GM23338 (cell line): ENCODE data around the gene OOEP. TPM values are rescaled to one million over a fixed set of nuclear protein-coding genes. Genes with fewer than 3 reads are reported as not detected.

ENCODE experiments used
- ATAC-seq: fragments of 200-7000 bp; cut with Tn5 transposase; 3 replicates; pipeline ENCODE4 v1.9.1; 2020
- DNase-seq: peaks from one replicate; pipeline ENCODE4 v3.0.0-alpha.2; 2015; ENCODE audit warnings: low spot score
- H2AFZ ChIP-seq: fragments of 200-600 bp; sonication (generic); 2 replicates; pipeline ENCODE4 v1.8.0; 2016; ENCODE audit warnings: antibody characterized with exemption, mild to moderate bottlenecking, moderate library complexity
- H3F3A ChIP-seq: fragments of 200-600 bp; sonication (generic); replicated peaks from 2 replicates; pipeline ENCODE4 v1.8.0; 2017; ENCODE audit warnings: antibody characterized with exemption, mixed run types, low read depth
- H3K27ac ChIP-seq: fragments of 200-600 bp; sonication (generic); 2 replicates; pipeline ENCODE4 v1.6.1; 2016; ENCODE audit warnings: low read depth
- H3K27me3 ChIP-seq: fragments of 200-600 bp; sonication (generic); 2 replicates; pipeline ENCODE4 v1.8.0; 2016; ENCODE audit warnings: mild to moderate bottlenecking, mixed run types, moderate library complexity; ENCODE audit not compliant: insufficient read depth
- H3K36me3 ChIP-seq: fragments of 200-600 bp; sonication (generic); 2 replicates; pipeline ENCODE4 v1.8.0; 2016; ENCODE audit warnings: mild to moderate bottlenecking; ENCODE audit not compliant: insufficient read depth
- H3K4me1 ChIP-seq: fragments of 200-600 bp; sonication (generic); 2 replicates; pipeline ENCODE4 v1.8.0; 2016; ENCODE audit warnings: mild to moderate bottlenecking, moderate library complexity; ENCODE audit not compliant: insufficient read depth
- H3K4me2 ChIP-seq: fragments of 200-600 bp; sonication (generic); 2 replicates; pipeline ENCODE4 v1.7.1; 2017; ENCODE audit warnings: mixed run types
- H3K4me3 ChIP-seq: fragments of 200-600 bp; sonication (generic); 2 replicates; pipeline ENCODE4 v1.6.1; 2016; ENCODE audit warnings: mixed run types
- H3K79me2 ChIP-seq: fragments of 200-600 bp; sonication (generic); replicated peaks from 2 replicates; pipeline ENCODE4 v1.8.0; 2017; ENCODE audit warnings: mild to moderate bottlenecking; ENCODE audit not compliant: insufficient read depth
- H3K9me2 ChIP-seq: fragments of 200-600 bp; sonication (generic); 2 replicates; pipeline ENCODE4 v1.8.0; 2017; ENCODE audit not compliant: insufficient read depth
- H4K20me1 ChIP-seq: fragments of 200-600 bp; sonication (generic); replicated peaks from 2 replicates; pipeline ENCODE4 v1.8.0; 2017; ENCODE audit warnings: mild to moderate bottlenecking; ENCODE audit not compliant: insufficient read depth
- H3K27ac Mint-ChIP-seq: 2 replicates; pipeline ENCODE4 v1.8.0; 2020; ENCODE audit warnings: inconsistent platforms, mild to moderate bottlenecking, moderate library complexity, mixed read lengths
- H3K27me3 Mint-ChIP-seq: 3 replicates; pipeline ENCODE4 v1.8.0; 2022; ENCODE audit warnings: low read depth, mild to moderate bottlenecking, moderate library complexity, mixed read lengths, inconsistent platforms; ENCODE audit not compliant: insufficient read depth, poor library complexity
- H3K36me3 Mint-ChIP-seq: 3 replicates; pipeline ENCODE4 v1.8.0; 2021; ENCODE audit warnings: low read depth, mild to moderate bottlenecking, inconsistent platforms, moderate library complexity, mixed read lengths
- H3K4me1 Mint-ChIP-seq: 3 replicates; pipeline ENCODE4 v1.8.0; 2020; ENCODE audit warnings: mild to moderate bottlenecking, inconsistent platforms, mixed read lengths
- H3K4me3 Mint-ChIP-seq: 3 replicates; pipeline ENCODE4 v1.8.0; 2021; ENCODE audit warnings: moderate library complexity, mild to moderate bottlenecking, inconsistent platforms, mixed read lengths
- H3K9me3 Mint-ChIP-seq: 3 replicates; pipeline ENCODE4 v1.8.0; 2020; ENCODE audit warnings: moderate library complexity, mild to moderate bottlenecking, inconsistent platforms, mixed read lengths
- CREB1 ChIP-seq: fragments of 250-450 bp; sonication (Bioruptor Pico); IDR thresholded peaks from 2 replicates; pipeline ENCODE4 v1.5.0; 2020; ENCODE audit warnings: low read depth, mild to moderate bottlenecking, moderate library complexity
- CTCF ChIP-seq, 2 experiments: fragments of 200-600 bp in 1 of 2; sonication (generic) in 1 of 2; conservative IDR thresholded peaks; 2 replicates each; pipeline versions ENCODE4 v1.5.1 to v1.6.1; 2016 to 2017; ENCODE audit warnings: antibody characterized with exemption in 2 of 2, low read depth in 2 of 2, mild to moderate bottlenecking in 2 of 2, moderate library complexity in 1 of 2
- ETS1 ChIP-seq: IDR thresholded peaks from 2 replicates; pipeline ENCODE4 v1.6.1; 2016; ENCODE audit warnings: antibody characterized with exemption
- EZH2 ChIP-seq: fragments of 200-600 bp; sonication (generic); IDR thresholded peaks from one replicate; pipeline ENCODE4 v1.8.0; 2017; ENCODE audit warnings: antibody characterized with exemption, mild to moderate bottlenecking, low read depth; ENCODE audit not compliant: unreplicated experiment
- EZH2phosphoT487 ChIP-seq: fragments of 200-600 bp; sonication (generic); IDR thresholded peaks from one replicate; pipeline ENCODE4 v1.8.1; 2018; ENCODE audit warnings: antibody characterized with exemption; ENCODE audit not compliant: unreplicated experiment
- JUNB ChIP-seq: IDR thresholded peaks from one replicate; pipeline ENCODE4 v1.6.1; 2016; ENCODE audit warnings: antibody characterized with exemption; ENCODE audit not compliant: unreplicated experiment
- NANOG ChIP-seq: IDR thresholded peaks from 2 replicates; pipeline ENCODE4 v1.6.1; 2016; ENCODE audit warnings: antibody characterized with exemption, borderline replicate concordance
- POLR2AphosphoS5 ChIP-seq: IDR thresholded peaks from 2 replicates; pipeline ENCODE4 v1.6.1; 2016; ENCODE audit warnings: antibody characterized with exemption, low read depth
- REST ChIP-seq: IDR thresholded peaks from one replicate; pipeline ENCODE4 v1.6.1; 2018; ENCODE audit warnings: antibody characterized with exemption; ENCODE audit not compliant: unreplicated experiment
- STAT1 ChIP-seq: IDR thresholded peaks from one replicate; pipeline ENCODE4 v1.6.1; 2016; ENCODE audit warnings: antibody characterized with exemption; ENCODE audit not compliant: unreplicated experiment
- ZNF114 ChIP-seq: fragments of 250-450 bp; sonication (Bioruptor Pico); IDR thresholded peaks from 2 replicates; pipeline ENCODE4 v1.5.0; 2020; ENCODE audit warnings: mild to moderate bottlenecking, moderate library complexity
- ZNF331 ChIP-seq: fragments of 250-450 bp; sonication (Bioruptor Pico); IDR thresholded peaks from 2 replicates; pipeline ENCODE4 v1.5.0; 2020; ENCODE audit warnings: low read depth, mild to moderate bottlenecking, moderate library complexity
- ZNF462 ChIP-seq: fragments of 250-450 bp; sonication (Bioruptor Pico); IDR thresholded peaks from 2 replicates; pipeline ENCODE4 v1.5.0; 2020; ENCODE audit warnings: mild to moderate bottlenecking, moderate library complexity
- polyA plus RNA-seq: library from polyadenylated mRNA; unstranded; fragments of >200 nt; fragmentation: Nextera tagmentation; extraction: Ambion mirVana; gene quantifications from 2 replicates; pipeline ENCODE4 v1.2.1, GENCODE V29; 2016
- total RNA-seq: library from RNA; depleted of rRNA; stranded (reverse); fragments of >200 nt; shearing (Covaris generic); gene quantifications from 2 replicates; pipeline ENCODE4 v1.2.3, GENCODE V29; 2014

OOEP gene
- total and polyA plus RNA-seq, 2 experiments from 2014 or later: 0.73 TPM; not detected in 1

GRCh38 chr6:73400656-73401055 lies 31.0 kb upstream of the OOEP start:
- Mint-ChIP-seq H3K27ac (no peak overlapping the region), H3K36me3 (peaks cover 4% of the 10 kb centered on the region; the same call in 1 of the 3 replicates)

More at GRCh38 chr6:73400656-73401055, 31.0 kb upstream of the OOEP start:
- Mint-ChIP-seq H3K4me1 (peaks cover 5% of the 10 kb centered on the region; the same call in 2 of the 3 replicates), H3K27me3 (peaks cover 2% of the 10 kb centered on the region), H3K4me3 (no peak overlapping the region), H3K9me3 (0 out of 3 replicates have a peak, but pooled peaks cover 2% of the 10 kb centered on the region)
- no peak for ATAC-seq
- Histone ChIP-seq H3K79me2 (no peaks in the 10 kb centered on the region), H3K27ac (no peak overlapping the region), H3K4me2 (no peak overlapping the region), H4K20me1 (no peaks in the 10 kb centered on the region), H3K4me3 (no peak overlapping the region), H3F3A (no peaks in the 10 kb centered on the region), H3K9me2 (no peaks in the 10 kb centered on the region), H3K4me1 (peaks cover 3% of the 10 kb centered on the region; the same call in 1 of the 2 replicates), H3K27me3 (no peaks in the 10 kb centered on the region), H2AFZ (no peak overlapping the region), H3K36me3 (no peaks in the 10 kb centered on the region)
- DNase-seq: no peak
- TF ChIP-seq EZH2phosphoT487 (no peak), REST (no peak), ZNF331 (no peak), CTCF (conservative IDR thresholded peaks at IDR 0.05; ENCODE audit: low read depth in 2 of 2) (no peak), NANOG (no peak), EZH2 (no peak), POLR2AphosphoS5 (no peak), JUNB (no peak), STAT1 (no peak), ZNF462 (CRISPR knock-in tag) (no peak), ZNF114 (CRISPR knock-in tag) (no peak), ETS1 (no peak), CREB1 (CRISPR knock-in tag) (no peak)
